Brain microvascular endothelial cell (primary cell): Measurements from ENCODE around the gene BCL11A.

Source experiments
- DNase-seq: peaks from one replicate; pipeline ENCODE4 v3.0.0-alpha.2; 2020
- H3K27ac ChIP-seq: fragments of 250-450 bp; sonication (Bioruptor Pico); 2 replicates; pipeline ENCODE4 v1.5.1; 2020; ENCODE audit warnings: mild to moderate bottlenecking, moderate library complexity
- H3K27me3 ChIP-seq: fragments of 250-450 bp; sonication (Bioruptor Pico); replicated peaks from 2 replicates; pipeline ENCODE4 v1.5.1; 2020; ENCODE audit warnings: mild to moderate bottlenecking
- H3K36me3 ChIP-seq: fragments of 250-450 bp; sonication (Bioruptor Pico); replicated peaks from 2 replicates; pipeline ENCODE4 v1.5.1; 2020; ENCODE audit warnings: mild to moderate bottlenecking
- H3K4me3 ChIP-seq: 2 replicates; pipeline ENCODE4 v1.5.1; 2011; ENCODE audit warnings: low read depth, mild to moderate bottlenecking, control low read depth, low read length, moderate library complexity
- CTCF ChIP-seq: IDR thresholded peaks from 2 replicates; pipeline ENCODE4 v1.5.1; 2011; ENCODE audit warnings: low read depth, mild to moderate bottlenecking, moderate library complexity, low read length, control low read depth, inconsistent platforms; ENCODE audit errors: missing control alignments
- in situ Hi-C: cut with HindIII; loops from 2 replicates; pipeline ENCODE4 v1.10.0; 2017; ENCODE audit warnings: low sequenced_read_pairs, low pct_ligation_motif_present

Gene BCL11A

GRCh38 chr2:60408207-60408606, 145.2 kb downstream of the BCL11A start:
- no peaks in the 10 kb centered on the region for H3K27me3 ChIP-seq
- in situ Hi-C loops: no loop called here
- DNase-seq: no peak
- no peaks in the 10 kb centered on the region for H3K36me3 ChIP-seq
- H3K4me3 ChIP-seq: no peak overlapping the region
- no peak overlapping the region for H3K27ac ChIP-seq
- no peak for TF ChIP-seq CTCF

GRCh38 chr2:60407398-60407797, 146.1 kb downstream of the BCL11A start:
- no peak overlapping the region for H3K27ac ChIP-seq
- no peak for TF ChIP-seq CTCF
- DNase-seq: no peak
- H3K27me3 ChIP-seq: no peaks in the 10 kb centered on the region
- H3K4me3 ChIP-seq: no peak overlapping the region
- in situ Hi-C loops: no loop called here
- H3K36me3 ChIP-seq: no peaks in the 10 kb centered on the region

GRCh38 chr2:60406192-60406591, 147.3 kb downstream of the BCL11A start:
- DNase-seq: no peak
- H3K27ac ChIP-seq: no peak overlapping the region
- no peak for TF ChIP-seq CTCF
- no peaks in the 10 kb centered on the region for H3K36me3 ChIP-seq
- H3K4me3 ChIP-seq: no peak overlapping the region
- in situ Hi-C loops: no loop called here
- H3K27me3 ChIP-seq: no peaks in the 10 kb centered on the region

- Histone ChIP-seq H3K4me3 (no peak overlapping the region), H3K36me3 (no peaks in the 10 kb centered on the region), H3K27me3 (no peaks in the 10 kb centered on the region), H3K27ac (no peak overlapping the region)
- in situ Hi-C loops: no loop called here
- no peak for DNase-seq
- no peak for TF ChIP-seq CTCF
These were observed 148.1 kb downstream of the BCL11A start for GRCh38 chr2:60405271-60405919.
